Activated CD4-positive, alpha-beta T cell treated with anti-CD3 and anti-CD28 coated beads, Interleukin-2, Interleukin-6, amounts not matched to agents 100 ng/mL and 50 ng/mL, durations not matched to agents 16 hours and 8 hours (primary cell): ENCODE results near the gene GNL3.
"Not testable (repeated sequence)": the region's sequence is repeated elsewhere in the genome, so short reads cannot be mapped to it uniquely, and the experiment has no call there.

Experiments used
- DNase-seq: peaks from one replicate; pipeline ENCODE4 v3.0.0-alpha.2; 2020

GNL3 gene

GRCh38 chr3:52685709-52686691 lies at the start of gene GNL3, which contains the start of gene PBRM1:
Gene GNL3, plus strand, starts transcription at chr3:52686032. Its CDS starts 61 bp downstream, at chr3:52686093.
Gene PBRM1, minus strand, starts transcription at chr3:52685913.
- DNase-seq = peak; percentile 96

GRCh38 chr3:52636673-52637072 lies 49.2 kb upstream of the GNL3 start:
- no peak for DNase-seq

GRCh38 chr3:52645549-52645948 lies 40.3 kb upstream of the GNL3 start:
- DNase-seq = no peak

- DNase-seq = no peak
These were observed 36.2 kb upstream of the GNL3 start for GRCh38 chr3:52649461-52650210.

GRCh38 chr3:52650439-52650838 lies 35.4 kb upstream of the GNL3 start:
- DNase-seq = peak; percentile 10

GRCh38 chr3:52651592-52651991 lies 34.2 kb upstream of the GNL3 start:
- DNase-seq = no peak

- DNase-seq = no peak
These were observed 29.9 kb upstream of the GNL3 start for GRCh38 chr3:52655895-52656294.

GRCh38 chr3:52660046-52660445 lies 25.8 kb upstream of the GNL3 start:
- DNase-seq = no peak

- no peak for DNase-seq
These were observed 22.7 kb upstream of the GNL3 start for GRCh38 chr3:52663098-52663497.

GRCh38 chr3:52670621-52671521 lies 15.0 kb upstream of the GNL3 start:
- DNase-seq = peak; percentile 92

- DNase-seq = peak; percentile 50
These were observed 14.2 kb upstream of the GNL3 start for GRCh38 chr3:52671676-52672075.

GRCh38 chr3:52676201-52676600 lies 9.6 kb upstream of the GNL3 start:
- DNase-seq = not testable (repeated sequence)

- DNase-seq = no peak
These were observed 7.3 kb upstream of the GNL3 start for GRCh38 chr3:52678265-52679198.

- no peak for DNase-seq
These were observed 6.7 kb upstream of the GNL3 start for GRCh38 chr3:52679199-52679538.

- no peak for DNase-seq
These were observed 6.0 kb upstream of the GNL3 start for GRCh38 chr3:52679811-52680210.

- no peak for DNase-seq
These were observed 4.2 kb upstream of the GNL3 start for GRCh38 chr3:52681596-52681995.

GRCh38 chr3:52682016-52682415 lies 3.8 kb upstream of the GNL3 start:
- DNase-seq = peak; percentile 79

- DNase-seq = no peak
These were observed 2.2 kb upstream of the GNL3 start for GRCh38 chr3:52683611-52684010.

GRCh38 chr3:52684184-52684583 lies 1.6 kb upstream of the GNL3 start:
- DNase-seq = no peak

GRCh38 chr3:52685285-52685708 lies 535 bp upstream of the GNL3 start:
- peak; percentile 90 for DNase-seq

GRCh38 chr3:52688266-52688665 lies 2.4 kb downstream of the GNL3 start:
- DNase-seq = no peak

GRCh38 chr3:52689151-52689550 lies 3.3 kb downstream of the GNL3 start:
- DNase-seq = no peak
